HL-60 (cell line): ENCODE measurements around the gene DUS4L.

Experiments
- DNase-seq, 2 experiments: peaks; one replicate each; pipeline ENCODE4 v3.0.0-alpha.2; 2010 to 2020; ENCODE audit warnings: low read depth in 1 of 2, low spot score in 1 of 2
- H3K27ac ChIP-seq: fragments of 250-450 bp; sonication (Bioruptor Pico); replicated peaks from 2 replicates; pipeline ENCODE4 v1.5.1; 2020; ENCODE audit warnings: mild to moderate bottlenecking, moderate library complexity
- H3K27me3 ChIP-seq: fragments of 250-450 bp; sonication (Bioruptor Pico); 2 replicates; pipeline ENCODE4 v1.5.1; 2021; ENCODE audit warnings: mild to moderate bottlenecking, moderate library complexity; ENCODE audit not compliant: insufficient read depth, poor library complexity, severe bottlenecking
- H3K4me3 ChIP-seq: replicated peaks from 2 replicates; pipeline ENCODE4 v1.5.1; 2011; ENCODE audit warnings: mild to moderate bottlenecking, control low read depth, low read length; ENCODE audit not compliant: insufficient read depth
- CTCF ChIP-seq: IDR thresholded peaks from one replicate; pipeline ENCODE4 v1.5.1; 2011; ENCODE audit warnings: low read length, control low read depth, inconsistent platforms; ENCODE audit not compliant: insufficient read depth
- GABPA ChIP-seq: IDR thresholded peaks from 2 replicates; pipeline ENCODE4 v1.6.1; 2012; ENCODE audit warnings: low read depth
- POLR2AphosphoS5 ChIP-seq: IDR thresholded peaks from 2 replicates; pipeline ENCODE4 v1.6.1; 2012; ENCODE audit warnings: low read depth
- REST ChIP-seq: IDR thresholded peaks from 2 replicates; pipeline ENCODE4 v1.6.1; 2012; ENCODE audit warnings: low read depth; ENCODE audit not compliant: insufficient replicate concordance
- SPI1 ChIP-seq: IDR thresholded peaks from 2 replicates; pipeline ENCODE4 v1.6.1; 2012; ENCODE audit warnings: low read depth, mild to moderate bottlenecking, borderline replicate concordance

The DUS4L gene

GRCh38 chr7:107584716-107585115 lies 20.9 kb downstream of the DUS4L start:
- no peak for DNase-seq
- no peak for TF ChIP-seq SPI1
- TF ChIP-seq CTCF: no peak
- TF ChIP-seq POLR2AphosphoS5: no peak
- no peak for TF ChIP-seq REST
- no peak for TF ChIP-seq GABPA
- no peak overlapping the region for H3K4me3 ChIP-seq
- no peak overlapping the region for H3K27ac ChIP-seq
- no peaks in the 10 kb centered on the region for H3K27me3 ChIP-seq

GRCh38 chr7:107588529-107589130 lies 24.9 kb downstream of the DUS4L start:
- H3K27me3 ChIP-seq: no peaks in the 10 kb centered on the region
- TF ChIP-seq CTCF (no peak), GABPA (no peak), REST (no peak), POLR2AphosphoS5 (no peak), SPI1 (no peak)
- H3K4me3 ChIP-seq: no peak overlapping the region
- no peak for DNase-seq
- no peak overlapping the region for H3K27ac ChIP-seq

GRCh38 chr7:107591421-107591820 lies 27.6 kb downstream of the DUS4L start:
- no peak for TF ChIP-seq CTCF
- no peak for TF ChIP-seq REST
- no peak for TF ChIP-seq SPI1
- TF ChIP-seq POLR2AphosphoS5: no peak
- no peak for TF ChIP-seq GABPA
- Histone ChIP-seq H3K4me3 (no peak overlapping the region), H3K27me3 (no peaks in the 10 kb centered on the region), H3K27ac (no peak overlapping the region)
- DNase-seq: no peak
